PC-3 (cell line): ENCODE data around the gene PSKH1. TPM values are rescaled to one million over a fixed set of nuclear protein-coding genes. Genes with fewer than 3 reads are reported as not detected.

Source experiments
- ATAC-seq: fragments of 200-7000 bp; cut with Tn5 transposase; 2 replicates; pipeline ENCODE4 v1.9.1; 2020; ENCODE audit warnings: mild to moderate bottlenecking, moderate library complexity
- BruUV-seq: library from RNA; stranded (reverse); fragments of 400-500 nt; replicated peaks from 2 replicates; lab custom pipeline; 2021; lab: Mats Ljungman, UMichigan
- CTCF ChIA-PET: fragments of 300-600 bp; sonication (Branson Sonifier 250); formaldehyde crosslinking; loops from one replicate; lab custom pipeline; 2022; ENCODE audit warnings: antibody characterized with exemption; lab: Charles Lee
- POLR2A ChIA-PET: fragments of 300-600 bp; sonication (Branson Sonifier 250); formaldehyde crosslinking; loops from one replicate; lab custom pipeline; 2022; ENCODE audit warnings: antibody characterized with exemption; ENCODE audit not compliant: unreplicated experiment; lab: Charles Lee
- DNase-seq: peaks from one replicate; pipeline ENCODE4 v3.0.0-alpha.2; 2015
- H2AFZ ChIP-seq: fragments of 300-600 bp; sonication (generic); 2 replicates; pipeline ENCODE4 v1.6.0; 2016; ENCODE audit warnings: antibody characterized with exemption, low read length
- H3F3A ChIP-seq: fragments of 300-600 bp; sonication (generic); one replicate; pipeline ENCODE4 v1.6.0; 2017; ENCODE audit warnings: antibody characterized with exemption, low read length, control low read depth, mild to moderate bottlenecking; ENCODE audit not compliant: unreplicated experiment
- H3K27ac ChIP-seq: fragments of 300-600 bp; sonication (generic); 2 replicates; pipeline ENCODE4 v1.5.1; 2016; ENCODE audit warnings: mild to moderate bottlenecking, low read length
- H3K27me3 ChIP-seq: fragments of 300-600 bp; sonication (generic); 2 replicates; pipeline ENCODE4 v1.6.1; 2016; ENCODE audit warnings: low read length, mixed read lengths
- H3K36me3 ChIP-seq: fragments of 300-600 bp; sonication (generic); 2 replicates; pipeline ENCODE4 v1.6.1; 2016; ENCODE audit warnings: low read depth, mixed run types, low read length, mixed read lengths
- H3K4me1 ChIP-seq: fragments of 300-600 bp; sonication (generic); 2 replicates; pipeline ENCODE4 v1.5.1; 2016; ENCODE audit warnings: low read length; ENCODE audit not compliant: insufficient read depth
- H3K4me2 ChIP-seq: fragments of 300-600 bp; sonication (generic); 2 replicates; pipeline ENCODE4 v1.6.0; 2016; ENCODE audit warnings: low read length
- H3K4me3 ChIP-seq: fragments of 300-600 bp; sonication (generic); 2 replicates; pipeline ENCODE4 v1.5.1; 2016; ENCODE audit warnings: mild to moderate bottlenecking, low read length, mixed read lengths
- H3K79me2 ChIP-seq: fragments of 300-600 bp; sonication (generic); 2 replicates; pipeline ENCODE4 v1.6.1; 2017; ENCODE audit warnings: low read length, mixed read lengths
- H3K9ac ChIP-seq: fragments of 300-600 bp; sonication (generic); 2 replicates; pipeline ENCODE4 v1.6.0; 2016; ENCODE audit warnings: mild to moderate bottlenecking, low read length
- H3K9me2 ChIP-seq: fragments of 300-600 bp; sonication (generic); replicated peaks from 2 replicates; pipeline ENCODE4 v1.6.1; 2016; ENCODE audit warnings: mixed run types, low read length, mixed read lengths
- H3K9me3 ChIP-seq: fragments of 300-600 bp; sonication (generic); 2 replicates; pipeline ENCODE4 v1.6.1; 2016; ENCODE audit warnings: low read length, mixed read lengths
- H4K20me1 ChIP-seq: fragments of 300-600 bp; sonication (generic); 2 replicates; pipeline ENCODE4 v1.6.1; 2016; ENCODE audit warnings: low read length, mixed read lengths
- EZH2 ChIP-seq: fragments of 300-600 bp; sonication (generic); IDR thresholded peaks from one replicate; pipeline ENCODE4 v1.6.1; 2017; ENCODE audit warnings: antibody characterized with exemption, mild to moderate bottlenecking, low read length; ENCODE audit not compliant: unreplicated experiment
- EZH2phosphoT487 ChIP-seq: fragments of 300-600 bp; sonication (generic); IDR thresholded peaks from 2 replicates; pipeline ENCODE4 v1.6.1; 2018; ENCODE audit warnings: mild to moderate bottlenecking, antibody characterized with exemption, low read length, borderline replicate concordance
- intact Hi-C: fragments of 100-400 bp; cut with micrococcal nuclease; formaldehyde crosslinking; loops from 2 replicates; pipeline ENCODE4 v1.9.0; 2023
- total RNA-seq: library from RNA; depleted of rRNA; stranded (reverse); fragments of >200 nt; gene quantifications from 2 replicates; pipeline ENCODE4 v1.2.3, GENCODE V29; 2014
- TF ChIP-seq, protein P1 (sequence below): fragments of 300-600 bp; sonication (generic); conservative IDR thresholded peaks from 2 replicates; pipeline ENCODE4 v1.5.1; 2017; ENCODE audit warnings: antibody characterized with exemption, low read depth, mild to moderate bottlenecking, low read length

Gene PSKH1
- total RNA-seq, 1 experiment from 2014 or later = 6.6 TPM

DNA sequence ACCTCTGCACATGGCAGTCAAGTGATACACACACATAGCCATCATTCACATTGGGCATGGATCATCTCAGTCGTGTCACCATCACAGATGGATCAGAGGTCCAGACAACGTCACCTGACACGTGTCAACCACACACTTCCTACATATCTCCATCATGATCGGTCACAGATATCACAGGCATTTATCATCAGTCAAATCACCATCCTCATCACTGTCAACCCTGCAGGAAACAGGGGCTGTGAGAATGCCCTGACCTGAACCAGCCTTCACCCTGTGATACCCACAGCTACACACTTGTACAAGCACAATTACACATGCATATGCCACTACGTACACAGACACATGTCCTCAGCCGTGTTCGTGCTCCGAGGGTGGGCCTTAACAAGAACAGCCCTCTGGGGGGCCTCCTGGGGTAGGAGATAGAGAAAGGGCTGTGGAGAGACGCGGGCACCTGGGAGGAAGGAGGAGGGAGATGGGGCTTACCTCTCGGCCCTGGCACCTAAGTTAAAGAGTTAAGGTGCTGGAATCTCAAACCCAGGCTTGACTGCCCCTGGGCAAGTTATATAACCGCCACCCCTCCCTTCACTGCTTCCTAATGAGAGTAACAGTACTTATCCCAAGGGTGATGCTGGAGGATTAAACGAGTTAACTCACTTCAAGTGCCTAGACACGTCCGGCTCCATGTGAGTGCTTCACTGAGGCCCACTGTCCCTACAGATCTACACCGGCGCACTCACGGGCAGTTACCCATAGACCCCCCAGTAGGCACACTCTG lies 74.3 kb downstream of the PSKH1 start:
- no peaks in the 10 kb centered on the region for H4K20me1 ChIP-seq

DNA sequence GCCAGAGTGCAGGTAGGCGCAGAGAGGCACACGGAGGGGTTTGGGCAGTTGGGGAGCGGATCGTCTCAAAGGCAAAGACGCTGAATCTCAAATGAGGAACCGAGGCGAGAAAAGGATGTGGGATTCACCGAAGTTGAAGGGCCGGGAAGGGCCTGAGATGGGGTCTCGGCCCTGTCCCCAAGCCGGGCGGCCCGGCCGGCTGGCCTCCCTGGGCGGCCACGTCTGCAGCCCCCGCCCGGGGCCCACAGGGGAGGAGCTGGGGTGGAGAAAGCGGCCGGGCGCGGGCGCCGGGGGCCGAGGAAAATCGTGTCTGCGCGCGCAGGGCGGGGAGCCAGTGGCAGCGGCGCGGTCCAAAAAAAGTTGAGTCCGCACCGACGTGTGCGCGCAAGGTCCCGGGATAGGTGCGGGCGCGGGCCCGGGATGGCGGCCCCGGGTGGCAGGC lies 74.9 kb downstream of the PSKH1 start:
- peak; percentile 18 for DNase-seq
- Histone ChIP-seq H3K9me3 (no peaks in the 10 kb centered on the region), H3K4me2 (peak overlapping the region; percentile 95), H3K4me3 (peak overlapping the region; percentile 94), H3K27me3 (no peaks in the 10 kb centered on the region), H2AFZ (peak overlapping the region; percentile 92), H3F3A (no peaks in the 10 kb centered on the region), H4K20me1 (no peaks in the 10 kb centered on the region), H3K4me1 (peaks cover 17% of the 10 kb centered on the region), H3K79me2 (peaks cover 29% of the 10 kb centered on the region), H3K9ac (peak overlapping the region; percentile 81), H3K27ac (no peak overlapping the region), H3K9me2 (no peaks in the 10 kb centered on the region), H3K36me3 (no peaks in the 10 kb centered on the region)
- TF ChIP-seq, protein P1, sequence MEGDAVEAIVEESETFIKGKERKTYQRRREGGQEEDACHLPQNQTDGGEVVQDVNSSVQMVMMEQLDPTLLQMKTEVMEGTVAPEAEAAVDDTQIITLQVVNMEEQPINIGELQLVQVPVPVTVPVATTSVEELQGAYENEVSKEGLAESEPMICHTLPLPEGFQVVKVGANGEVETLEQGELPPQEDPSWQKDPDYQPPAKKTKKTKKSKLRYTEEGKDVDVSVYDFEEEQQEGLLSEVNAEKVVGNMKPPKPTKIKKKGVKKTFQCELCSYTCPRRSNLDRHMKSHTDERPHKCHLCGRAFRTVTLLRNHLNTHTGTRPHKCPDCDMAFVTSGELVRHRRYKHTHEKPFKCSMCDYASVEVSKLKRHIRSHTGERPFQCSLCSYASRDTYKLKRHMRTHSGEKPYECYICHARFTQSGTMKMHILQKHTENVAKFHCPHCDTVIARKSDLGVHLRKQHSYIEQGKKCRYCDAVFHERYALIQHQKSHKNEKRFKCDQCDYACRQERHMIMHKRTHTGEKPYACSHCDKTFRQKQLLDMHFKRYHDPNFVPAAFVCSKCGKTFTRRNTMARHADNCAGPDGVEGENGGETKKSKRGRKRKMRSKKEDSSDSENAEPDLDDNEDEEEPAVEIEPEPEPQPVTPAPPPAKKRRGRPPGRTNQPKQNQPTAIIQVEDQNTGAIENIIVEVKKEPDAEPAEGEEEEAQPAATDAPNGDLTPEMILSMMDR = no peak
- TF ChIP-seq EZH2phosphoT487 = no peak
- no peak for TF ChIP-seq EZH2
- ChIA-PET CTCF (no interaction called here), POLR2A (interaction anchor here (0.5 kb wide), 1 partner anchor 130 kb away, joined by 3 read pairs; no protein-coding TSS in a partner anchor)
- ATAC-seq = peak; percentile 42
- intact Hi-C loops = no loop called here
- no TSS peak for BruUV-seq

More for the DNA sequence above, 74.3 kb downstream of the PSKH1 start:
- H3K4me1 ChIP-seq = peaks cover 17% of the 10 kb centered on the region
- POLR2A ChIA-PET = interaction anchor here (0.5 kb wide), 1 partner anchor 129 kb away, joined by 3 read pairs; no protein-coding TSS in a partner anchor
- H3K9me3 ChIP-seq = no peaks in the 10 kb centered on the region
- DNase-seq (peak; percentile 11), ATAC-seq (peak; percentile 5)
- peaks cover 29% of the 10 kb centered on the region for H3K79me2 ChIP-seq
- H3K27me3 ChIP-seq = no peaks in the 10 kb centered on the region
- H3K27ac ChIP-seq = no peak overlapping the region
- TF ChIP-seq EZH2phosphoT487 (no peak), EZH2 (no peak)
- TF ChIP-seq, protein P1 = no peak
- H3K4me3 ChIP-seq = peak overlapping the region; percentile 94
- no peaks in the 10 kb centered on the region for H3F3A ChIP-seq
- TSS peak; percentile 66 for BruUV-seq
- H3K9ac ChIP-seq = peak overlapping the region; percentile 81
- no peaks in the 10 kb centered on the region for H3K9me2 ChIP-seq
- H3K36me3 ChIP-seq = no peaks in the 10 kb centered on the region; the same call in 1 of the 2 replicates
- intact Hi-C loops = no loop called here
- H2AFZ ChIP-seq = peak overlapping the region; percentile 92
- peak overlapping the region; percentile 95 for H3K4me2 ChIP-seq
- CTCF ChIA-PET = no interaction called here
